GF-D8 (cell line): ENCODE data around the gene ERG.
A peak's percentile ranks its signal among the peaks of the same experiment; 100 is the strongest.

Experiments used
- DNase-seq: peaks from one replicate; lab custom pipeline; 2025; lab: John Stamatoyannopoulos, UW

ERG gene

DNA sequence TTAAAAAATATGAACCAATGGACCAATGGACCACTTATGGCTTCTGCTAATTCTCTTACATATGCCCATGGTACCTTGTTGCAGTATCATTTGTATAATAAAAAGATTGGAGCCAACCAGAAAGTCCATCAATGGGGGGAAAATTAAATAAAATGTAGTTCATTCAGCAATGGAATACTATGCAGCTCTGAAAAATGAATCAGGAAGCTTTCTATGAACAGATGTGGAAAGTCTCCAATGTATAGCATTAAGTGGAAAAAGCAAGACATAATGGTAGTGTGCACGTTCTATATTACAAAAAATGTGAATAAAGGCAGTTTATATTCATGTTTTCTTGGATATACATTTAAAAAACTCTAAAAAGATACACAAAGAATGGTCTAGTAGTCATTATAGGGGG lies 140.2 kb downstream of the ERG start:
- DNase-seq, result no peak

DNA sequence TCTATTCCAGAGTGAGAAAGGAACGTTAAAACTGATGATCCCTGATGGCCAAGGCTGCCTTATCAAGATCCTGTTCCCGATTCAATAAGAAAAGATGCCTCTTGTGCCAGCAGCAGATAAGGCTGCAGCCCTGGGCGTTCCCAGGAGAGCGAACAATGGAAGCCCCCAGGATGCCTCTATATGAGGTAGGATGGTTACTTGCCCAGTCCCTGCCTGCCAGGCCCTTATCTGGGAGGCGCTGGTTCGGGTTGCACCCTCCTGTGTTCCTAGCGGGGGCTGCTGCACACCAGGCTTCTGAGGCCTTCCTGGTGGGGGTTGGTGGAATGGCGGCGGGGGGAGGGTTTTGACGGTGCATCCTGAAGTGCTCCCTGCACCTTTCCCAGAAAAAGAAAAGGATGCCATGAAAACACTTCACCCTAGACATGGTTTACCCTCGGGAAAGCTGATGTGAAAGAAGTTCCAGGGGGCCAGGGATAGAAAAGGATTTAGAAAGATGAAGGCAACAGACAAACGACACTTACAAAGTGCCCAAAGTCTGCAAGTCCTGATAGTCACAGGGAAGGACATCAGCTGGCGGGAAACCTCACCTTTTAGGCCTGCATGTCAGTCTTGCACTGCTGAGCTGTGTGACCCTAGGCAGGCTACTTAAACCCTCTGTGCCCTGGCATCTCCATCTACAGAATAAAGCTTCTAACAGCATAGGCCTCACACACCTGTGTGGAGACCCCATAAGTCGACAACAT lies 141.2 kb downstream of the ERG start:
- DNase-seq, result no peak

DNA sequence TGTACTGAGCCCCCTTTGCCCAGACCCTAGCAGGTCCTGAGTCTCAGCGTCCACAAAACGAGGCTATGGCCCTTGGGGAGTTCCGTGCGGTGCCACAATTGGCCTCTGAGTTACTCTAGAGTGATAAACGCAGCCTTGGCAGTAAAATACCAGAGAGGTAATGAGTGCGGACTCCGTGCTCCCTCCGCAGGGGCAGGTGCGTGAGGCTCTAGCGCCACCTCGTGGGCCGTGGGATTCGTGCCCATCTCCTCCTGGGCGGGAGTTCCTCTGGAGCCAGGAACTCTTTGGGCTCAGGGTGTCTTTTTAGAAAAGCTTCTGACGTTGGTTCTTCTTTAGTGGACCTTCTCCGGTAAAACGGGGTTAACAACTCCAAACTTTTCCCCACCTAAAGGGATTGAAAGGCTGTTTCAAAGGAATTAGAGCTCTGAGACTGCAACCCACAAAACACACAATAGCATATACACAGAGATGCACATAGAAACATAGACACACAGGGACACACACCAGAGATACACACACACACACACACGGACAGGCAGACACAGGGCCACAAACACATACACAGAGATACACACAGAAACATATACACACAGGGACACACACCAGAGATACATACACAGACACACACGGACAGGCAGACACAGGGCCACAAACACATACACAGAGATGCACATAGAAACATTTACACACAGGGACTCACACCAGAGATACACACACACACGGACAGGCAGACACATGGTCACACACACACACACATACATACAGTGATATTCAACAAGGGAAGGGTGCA lies 142.1 kb downstream of the ERG start:
- peak; percentile 22 for DNase-seq

DNA sequence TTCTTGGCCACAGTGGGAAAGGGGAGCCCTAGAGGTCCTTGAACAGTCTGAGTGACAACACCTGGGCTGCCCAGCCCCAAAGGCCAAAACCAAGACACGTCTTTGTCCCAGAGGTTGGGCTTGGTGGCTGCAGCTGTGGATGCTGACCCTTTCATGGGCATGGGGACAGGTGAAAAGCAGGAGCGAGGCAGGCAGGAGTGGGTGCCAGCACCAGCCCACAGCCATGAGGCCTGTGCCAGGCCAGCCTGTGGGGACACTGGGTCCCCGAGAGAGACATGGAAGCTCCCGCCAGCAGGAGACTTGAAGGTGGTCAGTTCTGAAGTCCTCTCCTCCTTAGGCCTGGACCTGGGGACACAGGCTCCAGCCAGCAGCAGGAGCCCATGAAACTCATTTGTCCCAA lies 142.9 kb downstream of the ERG start:
- no peak for DNase-seq

DNA sequence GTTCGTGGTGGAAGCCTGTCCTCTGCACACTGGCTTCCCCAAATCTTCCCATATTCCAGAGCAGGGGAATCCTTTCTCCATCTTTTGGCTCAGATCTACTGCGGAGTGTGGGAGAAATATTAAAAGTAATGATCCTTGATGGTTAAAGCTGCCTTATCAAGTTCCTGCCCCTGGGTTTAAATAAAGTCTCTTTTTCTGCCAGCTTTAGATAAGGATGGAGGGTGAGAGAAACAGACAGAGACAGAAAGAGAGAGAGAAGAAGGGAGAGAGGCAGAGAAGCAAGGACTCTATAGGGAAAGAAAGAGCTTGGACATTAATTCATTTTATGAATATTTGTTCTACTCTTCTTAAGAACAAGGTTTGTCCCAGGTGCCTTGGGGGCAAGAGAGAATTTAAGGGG lies 143.5 kb downstream of the ERG start:
- DNase-seq, result no peak

DNA sequence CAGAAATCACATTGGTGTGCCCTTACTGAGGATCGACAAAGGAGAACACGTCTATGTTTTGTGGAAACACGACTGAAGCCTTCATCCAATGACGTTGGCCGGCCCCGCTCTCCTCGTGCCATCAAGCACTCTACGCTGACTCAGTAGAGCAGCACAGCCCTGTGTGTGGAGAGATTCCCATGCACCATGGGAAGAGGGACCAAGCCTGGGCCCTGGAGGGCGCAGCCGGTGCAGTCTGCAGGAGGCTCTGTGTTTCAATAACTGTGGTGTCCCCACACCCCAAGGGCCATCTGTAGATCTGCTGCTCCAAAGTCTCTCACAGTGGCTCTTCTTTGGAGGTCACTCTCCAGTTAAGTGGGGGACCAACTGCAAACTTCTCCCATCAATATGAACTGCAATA lies 144.0 kb downstream of the ERG start:
- DNase-seq, result no peak

DNA sequence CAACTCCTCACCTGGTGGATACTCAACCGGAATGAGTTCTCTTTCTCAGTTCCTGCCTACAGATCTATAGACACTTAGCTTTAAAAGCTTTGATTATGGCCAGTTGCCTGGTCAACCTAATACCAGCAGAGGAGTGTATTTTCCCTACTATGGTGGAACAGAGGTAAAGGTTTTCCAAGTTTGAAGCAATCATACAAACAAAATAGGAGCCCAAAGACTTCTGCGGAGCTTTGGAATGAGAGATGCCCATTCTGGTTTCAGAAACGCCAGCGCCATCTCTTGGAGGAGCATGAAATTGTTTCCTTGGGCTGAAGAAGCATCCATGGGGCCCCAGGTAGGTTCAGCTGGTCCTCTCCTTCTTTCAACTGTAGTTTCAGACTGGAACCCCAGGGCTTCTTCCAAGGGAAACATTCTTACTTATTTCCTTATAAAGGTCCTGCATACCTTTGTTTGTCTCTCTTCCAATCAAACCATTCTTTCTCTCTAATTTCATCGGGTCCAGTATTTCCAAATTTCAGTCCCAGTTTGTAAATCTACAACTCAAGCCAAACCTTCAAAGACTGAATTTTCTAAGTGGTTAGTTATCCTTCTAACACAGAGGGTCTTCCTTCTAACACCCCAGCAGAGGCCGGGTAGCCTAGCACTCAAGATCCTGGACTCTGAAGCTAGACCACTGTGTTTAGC lies 145.6 kb downstream of the ERG start:
- no peak for DNase-seq

DNA sequence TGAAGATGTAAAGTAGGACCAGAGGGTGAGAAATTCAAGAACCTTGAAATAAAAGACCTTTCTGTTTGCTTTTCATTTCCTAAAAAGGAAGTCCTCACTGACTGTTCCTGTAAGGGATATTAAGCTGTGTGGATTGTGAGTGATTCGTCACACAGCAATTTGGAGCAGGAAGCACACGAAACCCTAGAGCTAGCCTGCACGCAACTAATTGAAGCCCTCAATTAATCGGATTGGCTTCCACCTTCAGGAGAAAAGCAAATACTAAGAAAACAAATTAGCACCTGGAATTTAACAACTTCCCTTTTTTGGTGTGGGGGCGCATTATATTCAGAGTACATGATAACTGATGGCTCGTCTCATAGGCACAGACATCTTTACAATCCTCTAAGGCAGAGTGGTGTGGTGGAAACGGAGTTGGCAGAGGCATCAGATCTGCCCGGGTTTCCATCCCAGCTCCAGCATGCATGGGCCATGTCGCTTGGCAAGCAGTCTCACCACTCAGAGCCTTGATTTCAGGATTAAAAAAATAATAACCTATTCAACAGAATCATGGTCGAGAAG lies 146.2 kb downstream of the ERG start:
- DNase-seq, result no peak

DNA sequence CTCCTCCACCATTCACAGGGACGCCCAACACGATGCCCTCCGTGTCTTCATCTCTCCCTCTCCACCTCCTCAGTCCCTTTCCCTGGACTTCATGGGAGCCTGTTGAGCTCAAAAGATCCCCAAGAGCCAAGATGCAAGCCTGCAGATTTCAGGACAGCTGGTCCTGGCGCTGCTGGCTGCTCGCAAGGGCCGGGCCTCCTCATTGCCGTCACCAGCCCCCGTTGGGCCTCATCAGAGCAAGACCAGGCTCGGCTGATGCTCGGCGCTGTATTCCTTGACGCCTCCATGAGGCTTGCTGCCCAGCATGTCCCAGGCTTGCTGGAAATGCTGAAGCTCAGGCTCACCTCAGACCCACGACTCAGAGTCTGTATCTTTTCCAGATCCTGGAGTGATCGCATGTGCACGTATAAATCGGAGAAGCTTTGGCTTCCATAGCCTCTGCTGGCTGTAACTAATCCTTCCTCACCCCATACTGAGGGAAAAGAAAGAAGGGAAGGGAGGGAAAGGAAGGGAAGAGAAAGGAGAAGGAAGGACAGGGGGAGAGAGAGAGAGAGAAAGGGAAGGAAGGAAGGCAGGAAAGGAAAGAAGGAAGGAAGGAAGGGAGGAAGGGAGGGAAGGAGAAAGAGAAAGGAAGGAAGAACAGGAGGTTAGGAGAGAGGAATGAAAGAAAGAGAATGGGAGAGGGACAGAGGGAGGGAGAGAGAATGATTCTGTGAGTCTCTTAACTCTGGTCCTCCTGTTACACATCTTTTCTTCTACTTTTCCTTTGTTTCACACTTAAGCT lies 146.9 kb downstream of the ERG start:
- DNase-seq, result no peak

DNA sequence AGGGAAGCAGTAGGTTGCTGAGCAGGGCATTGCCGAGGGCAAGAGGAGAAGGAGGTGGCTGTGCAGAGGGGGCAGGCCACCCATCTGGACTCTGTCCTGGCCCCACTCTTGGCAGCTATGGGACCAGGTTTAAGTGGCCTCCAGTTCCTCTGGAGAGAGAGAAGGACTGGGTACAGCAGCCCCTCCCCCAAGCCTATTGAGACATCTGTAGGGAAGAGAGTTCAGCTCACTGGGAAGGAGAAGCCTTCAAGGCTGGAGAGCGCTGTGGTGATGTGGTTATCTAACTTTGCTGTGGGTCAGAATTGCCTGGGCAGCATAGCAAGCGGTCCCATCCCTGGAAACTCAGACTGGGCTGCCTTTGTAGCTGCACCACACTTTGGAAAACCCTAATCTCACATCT lies 147.6 kb downstream of the ERG start:
- no peak for DNase-seq

DNA sequence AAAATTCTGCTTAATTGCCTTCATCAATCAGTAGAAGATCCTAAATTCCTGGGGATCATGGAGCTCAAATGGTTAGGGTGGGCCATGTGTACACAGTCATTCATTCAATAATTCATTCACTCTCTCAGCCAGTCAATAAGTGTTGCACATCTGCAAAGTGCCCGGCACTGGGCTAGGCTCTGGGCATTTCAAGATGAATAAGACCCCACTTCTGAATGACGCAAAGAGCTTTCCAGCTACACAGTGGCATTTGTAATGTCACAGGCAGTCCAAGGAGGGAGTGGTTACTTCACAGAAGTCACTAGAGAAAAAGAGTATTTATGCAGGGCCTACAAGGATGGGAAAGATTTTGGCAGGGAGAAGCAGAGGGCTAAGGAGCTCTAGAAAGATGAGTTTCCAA lies 148.3 kb downstream of the ERG start:
- DNase-seq, result no peak

DNA sequence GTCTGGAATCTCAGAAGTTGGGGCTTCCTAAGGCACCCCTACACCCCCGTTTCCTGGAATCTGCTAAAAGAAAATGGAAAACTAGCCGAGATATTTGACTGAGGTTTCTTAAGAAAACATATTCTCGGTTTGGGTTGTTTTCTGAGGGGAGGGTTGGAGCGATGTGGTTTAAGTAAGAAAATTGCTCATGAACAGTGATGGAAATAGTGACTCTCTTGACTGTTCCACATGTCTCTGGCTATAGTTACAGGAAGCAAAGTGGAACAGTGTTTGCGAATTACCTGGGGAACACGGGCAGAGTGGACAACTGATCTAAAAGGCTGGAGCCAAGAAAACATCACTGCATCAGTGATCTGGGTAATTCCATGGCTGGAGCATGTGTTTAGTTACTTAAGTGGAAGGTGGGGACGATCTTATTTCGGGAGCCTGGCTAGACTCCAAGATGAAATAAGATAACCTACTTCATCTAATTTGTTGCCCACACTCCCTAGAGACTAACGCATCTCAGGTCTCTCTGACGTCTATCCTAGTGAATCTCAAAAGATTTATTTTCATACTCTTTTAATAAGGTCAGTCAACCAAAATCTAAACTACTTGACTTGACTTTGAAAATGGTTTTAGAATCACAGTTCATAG lies 149.0 kb downstream of the ERG start:
- no peak for DNase-seq

DNA sequence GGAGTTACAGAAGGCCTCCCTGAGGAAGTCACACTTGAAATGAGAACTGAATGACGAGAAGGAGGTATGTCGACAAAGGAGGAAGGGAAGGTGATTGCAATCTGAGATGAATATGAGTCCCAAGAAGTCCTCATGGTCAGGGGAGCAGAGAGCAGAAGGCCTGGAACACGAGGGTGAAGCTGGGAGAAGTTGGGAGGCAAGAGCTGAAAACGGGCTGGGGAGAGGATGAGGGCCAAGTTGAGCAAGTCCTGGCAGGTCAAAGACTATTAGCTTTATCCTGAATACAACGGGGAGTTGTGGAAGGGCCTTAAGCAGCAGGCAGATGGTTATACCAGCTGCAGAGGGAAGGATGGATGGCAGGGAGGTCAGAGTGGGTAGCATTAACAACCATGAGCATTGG lies 152.0 kb downstream of the ERG start:
- no peak for DNase-seq

DNA sequence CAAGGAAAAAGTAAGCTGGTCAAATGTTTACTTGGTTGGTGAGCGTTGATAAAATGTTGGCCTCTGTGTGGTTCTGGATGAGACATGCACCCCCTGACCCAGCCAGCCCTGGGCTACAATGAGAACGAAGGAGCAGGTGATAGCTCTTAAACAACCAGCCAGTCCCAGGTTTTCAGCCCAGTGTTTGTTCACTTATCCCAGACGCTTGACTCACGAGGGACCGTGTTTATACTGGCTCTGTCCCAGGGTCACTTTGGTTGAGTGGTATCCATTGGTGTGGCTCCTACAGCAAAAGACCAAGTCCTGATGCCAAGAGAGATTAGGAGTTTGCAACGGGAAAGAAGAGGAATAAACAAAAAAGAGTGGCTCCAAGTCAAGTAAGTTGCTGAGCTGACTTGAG lies 154.6 kb downstream of the ERG start:
- DNase-seq, result no peak

DNA sequence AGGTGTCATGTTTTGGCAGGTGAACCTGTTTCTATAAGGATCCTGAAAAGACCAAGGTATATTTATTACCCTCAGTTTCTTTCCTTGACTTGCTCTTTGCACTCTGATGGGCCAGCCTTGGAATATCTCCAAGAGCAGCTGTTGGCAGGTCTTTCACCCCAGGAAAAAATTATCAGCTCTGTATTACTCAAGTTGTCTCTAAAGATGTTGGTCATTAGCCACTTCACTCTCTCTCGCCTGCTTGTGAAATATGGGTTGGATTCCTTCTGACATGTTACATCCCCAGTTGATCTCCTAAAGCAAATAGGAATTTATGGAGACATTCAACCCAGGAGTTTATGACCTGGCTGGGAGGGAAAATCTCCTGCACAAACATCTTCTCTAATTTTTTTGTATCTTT lies 155.5 kb downstream of the ERG start:
- no peak for DNase-seq

DNA sequence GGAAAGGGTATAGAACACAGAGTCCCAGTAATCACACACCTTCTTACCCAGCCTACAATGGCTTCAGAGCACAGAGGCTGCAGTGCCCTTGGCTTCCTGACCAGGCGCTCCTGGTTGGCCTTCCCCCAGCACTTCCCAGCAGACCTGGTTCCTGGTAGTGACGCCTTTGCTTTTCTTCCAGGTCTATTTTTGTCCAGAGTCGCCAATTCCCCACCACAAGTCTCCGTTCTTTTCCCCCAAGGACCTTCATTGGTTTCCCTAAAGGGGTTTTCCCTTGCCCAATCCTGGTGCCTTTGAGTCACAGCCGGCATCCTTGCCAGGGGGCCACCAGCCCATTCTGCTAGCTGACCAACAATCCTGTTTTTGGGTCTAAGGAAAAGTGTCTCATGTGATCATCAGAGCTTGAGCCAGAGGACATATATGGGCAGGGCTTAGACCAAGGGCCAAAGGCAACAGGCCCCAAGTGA lies 156.7 kb downstream of the ERG start:
- no peak for DNase-seq

DNA sequence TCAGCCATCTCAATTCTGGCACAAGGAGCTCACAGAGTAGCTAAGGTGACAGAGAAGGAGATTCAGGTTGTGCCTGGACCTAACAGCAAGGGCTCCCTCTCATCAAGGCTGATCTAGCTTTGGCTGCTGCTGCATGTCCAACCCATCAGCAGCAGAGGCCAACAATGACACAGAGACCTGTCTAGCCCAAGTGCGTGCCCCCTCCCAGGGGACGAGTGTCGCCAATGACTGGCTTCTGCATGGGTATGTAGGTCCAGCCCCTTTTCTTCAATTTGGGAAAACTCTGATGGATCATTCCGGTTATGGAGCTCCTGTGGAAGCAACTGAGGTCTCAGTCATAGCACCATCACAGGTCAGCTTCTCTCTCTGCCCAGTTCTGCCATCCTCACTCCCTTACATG lies 158.1 kb downstream of the ERG start:
- DNase-seq, result no peak

DNA sequence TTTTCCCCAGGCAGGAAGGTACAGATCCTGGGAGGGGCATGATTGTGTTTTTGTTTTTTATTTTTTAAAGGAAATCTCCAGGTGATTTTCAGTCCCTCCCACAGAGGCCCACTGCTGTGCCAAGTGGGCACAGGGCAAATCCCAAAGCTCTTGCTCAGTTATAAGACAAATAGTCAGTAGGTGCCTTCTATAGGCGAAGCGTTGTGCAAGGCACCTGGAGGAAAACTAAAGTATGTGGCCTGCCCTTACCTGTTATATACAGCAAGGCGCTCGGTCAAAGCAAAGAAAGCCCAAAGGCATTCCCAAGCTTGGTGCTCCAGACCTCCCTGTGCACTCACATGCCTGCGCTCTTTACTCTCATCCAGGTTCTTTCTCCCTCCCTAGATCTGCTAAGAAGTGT lies 160.5 kb downstream of the ERG start:
- no peak for DNase-seq

DNA sequence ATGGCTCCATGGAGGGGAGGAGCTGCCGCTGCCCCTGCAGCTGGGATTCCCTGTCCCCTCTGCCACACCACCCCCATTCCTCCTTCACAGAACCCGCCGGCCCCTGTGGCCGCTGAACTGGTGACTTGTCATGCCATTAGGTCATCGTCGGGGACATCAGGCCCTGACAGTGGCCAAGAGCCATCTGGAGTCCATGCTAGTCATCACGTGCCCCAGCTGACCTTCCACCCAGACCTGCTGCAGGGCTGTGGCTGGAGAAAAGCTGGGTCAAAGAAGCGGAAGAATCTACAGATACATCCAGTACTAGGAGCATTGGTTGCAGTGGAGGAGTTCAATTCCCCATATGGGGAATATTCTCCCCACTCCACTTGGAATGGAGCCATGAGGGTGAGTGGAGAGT lies 163.4 kb downstream of the ERG start:
- no peak for DNase-seq

DNA sequence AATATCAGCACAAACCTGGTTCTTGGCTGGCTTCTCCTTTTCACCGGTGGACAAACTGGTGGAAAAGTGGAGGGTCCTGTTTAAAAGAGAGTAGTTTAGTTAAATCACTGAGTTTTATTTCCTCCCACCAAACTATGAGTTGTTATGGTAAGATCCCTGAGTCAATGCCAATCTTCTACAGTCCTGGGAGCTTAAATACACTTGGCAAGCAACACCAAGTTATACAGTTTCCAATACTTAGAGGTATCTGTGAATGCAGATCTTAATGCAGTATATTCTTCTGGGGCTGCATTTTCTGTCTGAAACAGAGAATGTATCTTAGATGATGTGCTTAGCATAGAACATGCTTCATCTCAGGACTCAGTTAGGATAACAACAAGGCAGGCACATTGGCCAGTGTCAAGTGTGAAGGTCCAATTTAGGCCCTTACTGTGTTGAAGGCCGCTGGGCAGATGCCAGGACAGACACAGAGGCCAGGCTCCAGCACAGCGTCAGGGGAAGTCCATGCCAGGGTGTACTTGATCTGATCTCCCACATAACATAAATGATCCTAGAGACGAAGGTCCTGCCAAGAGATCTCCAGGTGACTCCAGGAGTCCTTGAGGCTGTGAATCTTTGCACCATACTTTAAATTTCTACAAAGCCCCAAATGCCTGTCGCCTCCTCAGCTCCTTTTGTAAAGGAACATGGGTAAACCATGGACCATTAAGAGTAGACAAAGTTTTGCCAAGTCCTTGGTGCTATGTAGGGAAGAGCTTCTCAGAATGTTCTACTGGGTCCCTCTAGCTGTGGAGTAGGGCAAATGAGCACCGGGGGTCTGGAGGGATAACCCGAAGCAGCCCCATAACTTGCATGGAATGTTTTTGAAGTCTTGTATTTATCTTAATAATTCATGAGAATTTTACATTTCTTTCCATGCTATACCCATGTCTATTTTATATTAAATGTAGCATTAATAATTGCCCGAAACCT lies 164.7 kb downstream of the ERG start:
- no peak for DNase-seq
